Adipose tissue (tissue), 3 donors: Measurements from ENCODE around the gene SCPEP1. TPM values are rescaled to one million over a fixed set of nuclear protein-coding genes. Genes with fewer than 3 reads are reported as not detected.

Experiments
- polyA plus RNA-seq, 3 donors: library from polyadenylated mRNA; stranded (reverse); fragments of 200-250 nt; gene quantifications; one replicate each; pipeline ENCODE4 v1.2.3, GENCODE V29; 2013
- donor health status: healthy with polysubstance abuse.
- donor health status: Bipolar disorder and iron deficiency.
- donor health status: healthy.

The SCPEP1 gene
- polyA plus RNA-seq, 3 donors: 13.4 to 55.3 (median 38.1) TPM

Other genes with a start within 250 kb of the SCPEP1 start
- under 1 TPM; 0.34 to 0.45 (median 0.39) TPM for gene C17orf67, start 144.2 kb upstream of the SCPEP1 start, polyA plus RNA-seq
- 1 to 10 TPM; 1.4 to 2.1 (median 1.6) TPM for gene DGKE, start 144.0 kb upstream of the SCPEP1 start, polyA plus RNA-seq
- gene TRIM25, start 64.1 kb upstream of the SCPEP1 start, polyA plus RNA-seq: 10 to 100 TPM; 12.8 to 27.0 (median 18.4) TPM
- 1 to 10 TPM; 4.8 to 8.7 (median 7.3) TPM for gene COIL, start 17.1 kb upstream of the SCPEP1 start, polyA plus RNA-seq
- 10 to 100 TPM; 10.6 to 49.3 (median 23.9) TPM for gene AKAP1, start 107.1 kb downstream of the SCPEP1 start, polyA plus RNA-seq